HepG2 (cell line): ENCODE measurements around the gene SH3PXD2A. TPM values are rescaled to one million over a fixed set of nuclear protein-coding genes. Genes with fewer than 3 reads are reported as not detected.

Experiments
- ATAC-seq: fragments of 200-7000 bp; cut with Tn5 transposase; 3 replicates; pipeline ENCODE4 v1.9.1; 2020; ENCODE audit warnings: mild to moderate bottlenecking, moderate library complexity
- BruUV-seq: library from RNA; stranded (reverse); fragments of 400-500 nt; replicated peaks from 2 replicates; lab custom pipeline; 2021; lab: Mats Ljungman, UMichigan
- CTCF ChIA-PET: fragments of 300-600 bp; formaldehyde crosslinking; extraction: SDS; loops from one replicate; lab custom pipeline; 2021; ENCODE audit warnings: low total read pairs, inconsistent platforms, low intra/inter-chr PET ratio; lab: Yijun Ruan, JAX
- POLR2A ChIA-PET: fragments of 350-600 bp; sonication (Branson Sonifier 250); formaldehyde crosslinking; loops from one replicate; lab custom pipeline; 2020; ENCODE audit warnings: antibody characterized with exemption, inconsistent platforms; lab: Yijun Ruan, JAX
- DNase-seq: peaks from one replicate; pipeline ENCODE4 v3.0.0-alpha.2; 2015; ENCODE audit warnings: low spot score
- FAIRE-seq: peaks from 3 replicates; lab custom pipeline; 2011; peaks lifted over from hg19 to GRCh38; lab: Jason Lieb, UNC
- H2AFZ ChIP-seq: one replicate; pipeline ENCODE4 v1.6.1; 2011; ENCODE audit warnings: low read length, inconsistent platforms
- H3K27ac ChIP-seq: fragments of 300-600 bp; 3 replicates; pipeline ENCODE4 v1.8.0; 2011; ENCODE audit warnings: mixed run types, mild to moderate bottlenecking, mixed read lengths, low read length, inconsistent platforms; ENCODE audit not compliant: insufficient read depth; ENCODE audit errors: extremely low read length
- H3K27me3 ChIP-seq, 2 experiments: fragments of 200-600 bp in 1 of 2; 2 replicates in 1 of 2; 3 replicates in 1 of 2; pipeline versions ENCODE4 v1.6.0 to v1.8.0; 2011; ENCODE audit warnings: low read length in 2 of 2, mild to moderate bottlenecking in 2 of 2, moderate library complexity in 2 of 2, inconsistent platforms in 1 of 2; ENCODE audit not compliant: insufficient read depth in 2 of 2, control insufficient read depth in 1 of 2
- H3K36me3 ChIP-seq, 2 experiments: fragments of 200-600 bp in 1 of 2; replicated peaks in 1 of 2; 2 replicates in 1 of 2; 3 replicates in 1 of 2; pipeline versions ENCODE4 v1.5.1 to v1.8.0; 2011; ENCODE audit warnings: low read length in 2 of 2, inconsistent platforms in 1 of 2; ENCODE audit not compliant: insufficient read depth in 2 of 2, control insufficient read depth in 1 of 2
- H3K4me1 ChIP-seq: 2 replicates; pipeline ENCODE4 v1.5.1; 2012; ENCODE audit warnings: low read length, inconsistent platforms; ENCODE audit not compliant: insufficient read depth
- H3K4me2 ChIP-seq: 2 replicates; pipeline ENCODE4 v1.6.0; 2011; ENCODE audit warnings: low read depth, low read length, inconsistent platforms
- H3K4me3 ChIP-seq, 3 experiments: fragments of 200-600 bp in 1 of 3; sonication (generic), shearing (Covaris generic) in 1 of 3; replicated peaks in 1 of 3; 2 replicates each; pipeline ENCODE4 v1.5.1; 2011 to 2016; ENCODE audit warnings: low read length in 3 of 3, inconsistent platforms in 2 of 3, low read depth in 2 of 3, mild to moderate bottlenecking in 2 of 3, control low read depth in 1 of 3, mixed read lengths in 1 of 3; ENCODE audit not compliant: insufficient read depth in 1 of 3
- H3K79me2 ChIP-seq: one replicate; pipeline ENCODE4 v1.6.1; 2011; ENCODE audit warnings: low read length, inconsistent platforms; ENCODE audit not compliant: insufficient read depth
- H3K9ac ChIP-seq: 2 replicates; pipeline ENCODE4 v1.6.0; 2011; ENCODE audit warnings: mild to moderate bottlenecking, low read depth, low read length, inconsistent platforms; ENCODE audit not compliant: insufficient read depth
- H3K9me3 ChIP-seq: 2 replicates; pipeline ENCODE4 v1.5.1; 2012; ENCODE audit warnings: mild to moderate bottlenecking, low read length
- H4K20me1 ChIP-seq: 2 replicates; pipeline ENCODE4 v1.6.0; 2011; ENCODE audit warnings: inconsistent platforms, mild to moderate bottlenecking, low read length, moderate library complexity; ENCODE audit not compliant: insufficient read depth
- AKAP8 ChIP-seq: sonication (generic); formaldehyde crosslinking; IDR thresholded peaks from 2 replicates; pipeline ENCODE4 v1.5.1; 2020; ENCODE audit warnings: mild to moderate bottlenecking, missing genetic modification reagents
- ATF7-NPFF ChIP-seq: sonication (generic); formaldehyde crosslinking; IDR thresholded peaks from 2 replicates; pipeline ENCODE4 v1.8.1; 2023; ENCODE audit warnings: mild to moderate bottlenecking, low read depth, missing genetic modification reagents, moderate library complexity
- NR1H2 ChIP-seq: sonication (generic); formaldehyde crosslinking; IDR thresholded peaks from 2 replicates; pipeline ENCODE4 v1.8.1; 2022; ENCODE audit warnings: low read depth, missing genetic modification reagents, borderline replicate concordance
- PCBP1 ChIP-seq: fragments of 200-400 bp; formaldehyde crosslinking; IDR thresholded peaks from 2 replicates; pipeline ENCODE4 v1.6.1; 2017; ENCODE audit warnings: mild to moderate bottlenecking, low read depth, low read length, borderline replicate concordance
- PCBP2 ChIP-seq: fragments of 200-400 bp; formaldehyde crosslinking; optimal IDR thresholded peaks from 2 replicates; pipeline ENCODE3; 2018; ENCODE audit warnings: low read length, low read depth; ENCODE audit not compliant: poor library complexity, severe bottlenecking
- PITX1 ChIP-seq: sonication (generic); formaldehyde crosslinking; IDR thresholded peaks from 2 replicates; pipeline ENCODE4 v1.5.1; 2020; ENCODE audit warnings: mild to moderate bottlenecking, missing genetic modification reagents
- RNF219 ChIP-seq: sonication (generic); formaldehyde crosslinking; IDR thresholded peaks from 2 replicates; pipeline ENCODE4 v1.5.0; 2020; ENCODE audit warnings: mild to moderate bottlenecking, missing genetic modification reagents
- SMARCC2 ChIP-seq: fragments of 450-650 bp; IDR thresholded peaks from 2 replicates; pipeline ENCODE4 v1.6.1; 2017; ENCODE audit warnings: antibody characterized with exemption, mild to moderate bottlenecking
- THRA ChIP-seq: sonication (generic); formaldehyde crosslinking; IDR thresholded peaks from 2 replicates; pipeline ENCODE4 v1.4.0; 2020; ENCODE audit warnings: missing genetic modification reagents, borderline replicate concordance
- ZNF432 ChIP-seq: sonication (generic); formaldehyde crosslinking; IDR thresholded peaks from 2 replicates; pipeline ENCODE4 v1.5.0; 2020; ENCODE audit warnings: missing genetic modification reagents, mild to moderate bottlenecking, borderline replicate concordance
- ZNF841 ChIP-seq: sonication (generic); formaldehyde crosslinking; IDR thresholded peaks from 2 replicates; pipeline ENCODE4 v1.8.1; 2023; ENCODE audit warnings: missing genetic modification reagents, borderline replicate concordance
- WGBS: methylation state at CpG from one replicate; pipeline ENCODE4 v1.1.6; 2017; ENCODE audit warnings: low lambda C conversion rate; 5-methylcytosine and 5-hydroxymethylcytosine counted together
- in situ Hi-C: cut with HindIII; loops from 2 replicates; pipeline ENCODE4 v1.10.0; 2017; ENCODE audit warnings: low pct_unique_long_range_greater_than_20kb; ENCODE audit not compliant: extremely low pct_ligation_motif_present
- intact Hi-C: fragments of 100-400 bp; cut with micrococcal nuclease; formaldehyde crosslinking; loops from one replicate; pipeline ENCODE4 v1.10.0; 2022; ENCODE audit not compliant: unreplicated experiment
- polyA plus RNA-seq, 8 experiments: library from polyadenylated mRNA; depleted of rRNA in 3 of 8; stranded (reverse) in 7 of 8; unstranded in 1 of 8; fragments of >200 nt; fragmentation: Illumina TruSeq in 4 of 8; extraction: Trizol in 4 of 8; gene quantifications; 2 replicates each; pipeline versions ENCODE4 v1.2.1 to v1.2.3, GENCODE V29; 2011 to 2016; ENCODE audit warnings: low read depth in 4 of 8, missing spikeins in 1 of 8, mixed read lengths in 1 of 8; ENCODE audit not compliant: insufficient read depth in 1 of 8
- total RNA-seq, 5 experiments: library from RNA; depleted of rRNA; stranded (reverse); fragments of >200 nt; fragmentation: Illumina TruSeq; extraction: Trizol; gene quantifications; 2 replicates each; pipeline ENCODE4 v1.2.3, GENCODE V29; 2016; ENCODE audit warnings: low read depth in 1 of 5

The SH3PXD2A gene
- total and polyA plus RNA-seq, 2 of the 13 experiments (the other 11 are each of a cell fraction or from before 2014, with no cell fraction given), result 11.1 to 11.3 TPM

GRCh38 chr10:103798511-103798910, 56.9 kb downstream of the SH3PXD2A start:
- no peak overlapping the region for H3K4me3 ChIP-seq
- ChIA-PET CTCF (no interaction called here), POLR2A (no interaction called here)
- no TSS peak for BruUV-seq
- in situ Hi-C loops (no loop called here), intact Hi-C loops (no loop called here)
- DNase-seq (no peak), FAIRE-seq (no peak), ATAC-seq (no peak)
- 100% methylated on average over 5 of the region's 7 CpGs for WGBS
- H3K27me3 ChIP-seq, result no peaks in the 10 kb centered on the region
- no peak overlapping the region for H3K4me2 ChIP-seq
- no peaks in the 10 kb centered on the region for H3K9me3 ChIP-seq
- H3K36me3 ChIP-seq, result peaks cover 23 to 48% of the 10 kb centered on the region in 2 experiments
- peaks cover 15% of the 10 kb centered on the region for H3K79me2 ChIP-seq
- H3K4me1 ChIP-seq, result peaks cover 90% of the 10 kb centered on the region
- H4K20me1 ChIP-seq, result peaks cover 3% of the 10 kb centered on the region; the same call in 1 of the 2 replicates
- no peak overlapping the region for H2AFZ ChIP-seq
- TF ChIP-seq ZNF841, result no peak
- TF ChIP-seq ATF7-NPFF (CRISPR knock-in tag), result no peak
- no peak for TF ChIP-seq SMARCC2
- TF ChIP-seq THRA (CRISPR knock-in tag), result no peak
- H3K9ac ChIP-seq, result no peak overlapping the region
- H3K27ac ChIP-seq, result no peak overlapping the region

- no peak for TF ChIP-seq AKAP8 (CRISPR knock-in tag)
- TF ChIP-seq RNF219 (CRISPR knock-in tag), result no peak
- TF ChIP-seq PCBP1, result no peak
- TF ChIP-seq PITX1 (CRISPR knock-in tag), result no peak
- no peak for TF ChIP-seq NR1H2 (CRISPR knock-in tag)
- TF ChIP-seq ZNF432 (CRISPR knock-in tag), result no peak
- TF ChIP-seq PCBP2, result no peak
- Histone ChIP-seq H3K36me3 (peaks cover 23 to 46% of the 10 kb centered on the region in 2 experiments), H3K4me1 (peaks cover 97% of the 10 kb centered on the region), H3K4me2 (no peak overlapping the region), H3K27ac (no peak overlapping the region), H3K9me3 (no peaks in the 10 kb centered on the region), H2AFZ (no peak overlapping the region), H3K4me3 (no peak overlapping the region), H3K79me2 (peaks cover 18% of the 10 kb centered on the region), H3K9ac (no peak overlapping the region), H4K20me1 (peaks cover 2% of the 10 kb centered on the region; the same call in 1 of the 2 replicates), H3K27me3 (no peaks in the 10 kb centered on the region)
- WGBS, result 96% methylated on average over 12 of the region's 12 CpGs
- CTCF ChIA-PET, result no interaction called here
- POLR2A ChIA-PET, result interaction anchor here (1.5 kb wide), 1 partner anchor 16 kb away, joined by 5 read pairs; no protein-coding TSS in a partner anchor
- in situ Hi-C loops (no loop called here), intact Hi-C loops (no loop called here)
- no peak for FAIRE-seq
- ATAC-seq, result no peak
- DNase-seq, result no peak
- no TSS peak for BruUV-seq
Measured at GRCh38 chr10:103797857-103798256, 57.5 kb downstream of the SH3PXD2A start.
